SK-N-MC (cell line): ENCODE measurements around the gene SLC7A8.

Experiments used
- EZH2 ChIP-seq: fragments of 200-600 bp; sonication (generic); IDR thresholded peaks from one replicate; pipeline ENCODE4 v1.6.1; 2017; ENCODE audit warnings: antibody characterized with exemption
- POLR2AphosphoS5 ChIP-seq: IDR thresholded peaks from 2 replicates; pipeline ENCODE4 v1.6.1; 2012; ENCODE audit warnings: mild to moderate bottlenecking, low read depth, low read length, borderline replicate concordance

- TF ChIP-seq EZH2 (no peak), POLR2AphosphoS5 (peak; percentile 70)
Observed at GRCh38 chr14:23094666-23095195, 88.7 kb downstream of the SLC7A8 start, which contains the start of gene ACIN1.
